HG03354 (cell line): ENCODE measurements around the gene GASK1A.
"Not testable (repeated sequence)": the region's sequence is repeated elsewhere in the genome, so short reads cannot be mapped to it uniquely, and the experiment has no call there.

Source experiments
- ATAC-seq: cut with Tn5 transposase; IDR thresholded peaks from one replicate; pipeline ENCODE4 v1.9.1; 2021; ENCODE audit warnings: mild to moderate bottlenecking; ENCODE audit not compliant: unreplicated experiment, poor library complexity, severe bottlenecking

Gene GASK1A

DNA sequence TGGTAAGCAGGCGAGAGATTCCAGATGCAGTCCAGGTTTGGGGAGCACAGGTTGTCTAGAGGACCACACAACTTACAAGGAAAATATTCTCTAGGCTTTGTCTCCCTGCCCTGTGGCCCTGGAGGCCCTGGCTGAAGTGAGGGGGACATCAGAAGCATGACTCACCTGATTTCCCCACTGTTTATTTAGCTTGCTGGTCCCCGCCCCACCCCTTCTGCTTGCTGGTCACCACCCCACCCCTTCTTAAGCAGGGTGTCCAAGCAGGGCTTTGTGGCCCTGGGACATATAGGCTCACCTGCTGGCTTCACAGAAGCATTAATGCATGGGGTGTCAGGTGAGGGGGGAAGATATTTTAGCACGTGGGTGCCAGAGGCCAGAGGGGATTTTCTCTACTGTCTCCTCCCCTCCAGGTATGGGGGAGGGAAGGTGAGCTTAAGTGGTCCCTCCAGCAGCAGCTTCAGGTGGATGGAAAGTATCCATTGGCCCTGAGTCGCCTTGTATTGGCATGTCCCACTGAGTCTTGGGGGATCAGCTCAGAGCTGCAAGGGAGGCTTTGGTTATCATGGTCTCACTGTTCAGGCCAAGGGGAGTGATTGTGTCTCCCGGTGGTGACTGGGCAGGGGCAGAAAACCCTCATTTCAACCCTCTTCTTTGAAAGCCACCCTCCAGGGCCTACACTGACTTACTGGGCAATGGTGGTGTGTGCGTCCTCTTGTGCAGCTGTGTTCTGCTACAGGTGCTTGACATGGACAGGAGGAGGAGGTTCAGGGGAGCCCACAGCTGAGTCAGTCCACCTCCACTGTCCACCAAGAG, 49.8 kb downstream of the GASK1A start:
- no peak for ATAC-seq

DNA sequence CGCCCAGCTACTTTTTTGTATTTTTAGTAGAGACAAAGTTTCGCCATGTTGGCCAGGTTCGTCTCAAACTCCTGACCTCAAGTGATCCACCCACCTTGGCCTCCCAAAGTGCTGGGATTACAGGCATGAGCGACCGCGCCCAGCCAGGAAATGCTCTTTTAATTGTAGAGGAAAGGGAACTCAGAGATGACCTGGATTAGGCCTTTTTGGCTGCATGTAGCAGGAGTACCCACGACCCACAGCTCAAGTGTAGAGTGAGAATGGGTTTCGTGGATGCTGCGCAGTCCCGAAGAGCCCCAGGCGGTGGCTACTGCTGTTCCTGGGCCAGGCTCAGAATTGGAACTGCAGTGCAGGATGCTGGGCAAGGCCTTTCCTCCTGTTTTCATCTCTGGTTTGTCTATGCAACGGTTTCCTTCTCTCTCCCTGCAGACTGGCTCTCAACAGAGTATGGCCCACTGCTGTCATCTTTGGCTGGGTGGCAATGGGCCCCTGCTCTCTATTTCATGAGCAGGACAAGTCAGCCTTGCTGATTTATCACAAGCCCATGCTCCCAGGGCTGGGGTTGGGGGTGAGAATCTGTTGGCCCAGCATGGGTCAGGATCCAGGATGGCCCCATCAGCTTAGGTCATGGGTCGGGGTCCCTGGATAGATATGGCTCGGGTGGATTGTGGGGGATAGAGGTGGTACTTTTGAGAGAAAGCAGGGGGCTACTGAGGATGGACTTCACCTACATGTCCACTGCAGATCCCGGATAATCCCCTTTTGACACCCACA, 51.2 kb downstream of the GASK1A start:
- no peak for ATAC-seq

DNA sequence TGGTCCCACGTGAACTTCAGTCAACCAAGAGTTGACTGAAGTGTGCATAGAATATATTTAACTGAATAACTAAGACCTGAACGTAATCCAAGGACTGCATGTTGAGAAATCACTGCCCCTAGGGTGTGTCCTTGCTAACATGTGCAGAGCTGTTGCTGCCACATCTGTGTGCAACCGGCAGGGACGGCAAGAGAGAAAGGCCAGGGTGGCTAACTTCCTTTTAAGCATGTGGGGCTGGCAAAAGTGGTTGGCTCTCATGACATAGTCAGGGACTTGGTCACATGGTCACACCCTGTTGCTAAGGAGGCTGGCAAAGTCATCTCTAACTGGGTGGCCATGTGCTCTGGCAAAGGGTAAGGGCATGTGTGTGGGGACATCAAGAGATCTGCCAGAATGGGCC, 52.4 kb downstream of the GASK1A start:
- no peak for ATAC-seq

DNA sequence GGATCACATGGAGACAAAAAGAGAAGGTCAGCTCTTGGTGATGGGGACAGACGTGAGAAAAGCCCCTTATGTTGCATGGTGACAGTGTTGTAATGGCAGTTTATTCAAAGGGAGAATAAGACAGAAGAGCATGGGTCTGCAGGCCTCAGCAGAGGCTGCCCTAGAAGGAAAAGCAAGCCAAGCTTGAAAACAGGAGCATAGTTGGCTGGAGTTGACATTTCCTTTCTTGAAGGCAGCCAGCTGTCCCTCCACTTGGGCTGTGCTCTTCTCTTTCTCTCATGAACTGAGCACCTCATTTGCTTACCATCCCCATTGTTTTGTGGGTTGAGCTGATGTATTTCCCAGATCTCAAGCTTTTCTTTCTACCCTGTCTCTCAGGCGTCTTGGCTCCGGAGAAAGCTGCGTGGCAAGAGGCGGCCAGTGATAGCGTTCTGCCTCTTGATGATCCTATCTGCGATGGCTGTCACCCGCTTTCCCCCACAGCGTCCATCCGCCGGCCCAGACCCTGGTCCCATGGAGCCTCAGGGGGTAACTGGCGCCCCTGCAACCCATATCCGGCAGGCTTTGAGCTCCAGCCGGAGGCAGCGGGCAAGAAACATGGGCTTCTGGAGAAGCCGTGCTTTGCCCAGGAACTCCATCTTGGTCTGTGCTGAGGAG, 52.9 kb downstream of the GASK1A start:
- no peak for ATAC-seq

DNA sequence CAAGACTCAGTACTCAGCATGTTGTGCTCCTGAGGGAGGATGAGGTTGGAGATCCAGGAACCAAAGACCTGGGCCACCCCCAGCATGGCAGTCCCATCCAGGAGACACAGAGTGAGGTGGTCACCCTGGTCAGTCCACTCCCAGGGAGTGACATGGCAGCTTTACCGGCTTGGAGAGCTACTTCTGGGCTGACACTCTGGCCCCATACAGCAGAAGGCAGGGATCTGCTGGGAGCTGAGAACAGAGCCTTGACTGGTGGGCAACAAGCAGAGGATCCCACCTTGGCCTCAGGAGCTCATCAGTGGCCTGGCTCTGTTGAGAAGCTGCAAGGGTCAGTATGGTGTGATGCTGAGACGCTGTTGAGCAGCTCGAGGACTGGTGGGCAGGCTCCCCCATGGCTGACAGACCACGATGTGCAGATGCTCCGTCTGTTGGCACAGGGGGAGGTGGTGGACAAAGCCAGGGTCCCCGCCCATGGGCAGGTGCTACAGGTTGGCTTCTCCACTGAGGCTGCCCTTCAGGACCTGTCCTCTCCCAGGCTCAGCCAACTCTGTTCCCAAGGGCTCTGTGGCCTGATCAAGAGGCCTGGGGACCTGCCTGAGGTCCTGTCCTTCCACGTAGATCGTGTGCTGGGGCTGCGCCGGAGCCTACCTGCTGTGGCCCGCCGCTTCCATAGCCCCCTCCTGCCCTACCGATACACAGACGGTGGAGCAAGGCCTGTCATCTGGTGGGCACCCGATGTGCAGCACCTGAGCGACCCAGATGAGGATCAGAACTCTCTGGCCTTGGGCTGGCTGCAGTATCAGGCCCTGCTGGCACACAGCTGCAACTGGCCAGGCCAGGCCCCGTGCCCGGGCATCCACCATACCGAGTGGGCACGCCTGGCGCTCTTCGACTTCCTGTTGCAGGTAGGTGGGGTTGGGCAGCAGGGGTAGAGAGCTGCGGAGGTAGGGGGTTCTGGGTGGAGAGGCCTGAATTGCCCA, 53.8 kb downstream of the GASK1A start:
- ATAC-seq = no peak

DNA sequence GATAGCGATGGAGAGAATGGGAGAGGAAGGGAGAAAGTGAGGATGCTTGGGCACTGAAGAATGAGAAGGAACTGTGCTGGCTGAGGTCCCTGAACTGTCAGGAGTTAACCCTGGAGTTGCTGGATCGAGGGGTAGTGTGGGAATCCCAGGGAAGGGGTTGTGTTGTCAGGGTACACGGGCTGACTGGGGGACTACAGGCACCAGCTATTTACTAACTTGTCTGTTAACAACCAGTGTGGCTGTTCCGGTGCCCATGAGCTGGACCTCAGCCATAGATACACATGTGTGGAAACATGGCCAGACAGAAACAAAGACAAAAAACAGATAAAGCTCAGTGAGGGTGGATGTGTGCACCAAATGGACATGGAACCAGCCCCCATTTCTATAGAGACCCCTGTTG, 55.1 kb downstream of the GASK1A start:
- no peak for ATAC-seq

DNA sequence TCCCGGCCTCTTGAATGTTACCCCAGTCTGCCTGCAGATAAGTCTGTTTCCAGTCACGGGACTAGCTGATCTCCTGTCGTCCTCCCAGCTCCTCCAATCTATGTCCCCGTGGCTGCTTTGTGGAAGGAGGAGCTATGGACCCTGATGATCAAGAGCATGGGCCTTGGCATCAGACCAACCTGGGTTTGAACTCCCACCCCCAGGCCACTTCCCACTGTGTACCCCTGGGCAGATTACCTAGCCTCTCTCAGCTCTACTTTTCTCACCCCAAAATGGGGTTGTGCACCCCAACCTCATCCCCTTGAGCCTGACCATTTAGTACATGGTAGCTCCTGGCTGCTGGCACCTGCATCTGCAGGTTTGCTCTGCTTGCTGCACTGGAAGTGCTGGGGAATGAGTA, 55.8 kb downstream of the GASK1A start:
- ATAC-seq = no peak

DNA sequence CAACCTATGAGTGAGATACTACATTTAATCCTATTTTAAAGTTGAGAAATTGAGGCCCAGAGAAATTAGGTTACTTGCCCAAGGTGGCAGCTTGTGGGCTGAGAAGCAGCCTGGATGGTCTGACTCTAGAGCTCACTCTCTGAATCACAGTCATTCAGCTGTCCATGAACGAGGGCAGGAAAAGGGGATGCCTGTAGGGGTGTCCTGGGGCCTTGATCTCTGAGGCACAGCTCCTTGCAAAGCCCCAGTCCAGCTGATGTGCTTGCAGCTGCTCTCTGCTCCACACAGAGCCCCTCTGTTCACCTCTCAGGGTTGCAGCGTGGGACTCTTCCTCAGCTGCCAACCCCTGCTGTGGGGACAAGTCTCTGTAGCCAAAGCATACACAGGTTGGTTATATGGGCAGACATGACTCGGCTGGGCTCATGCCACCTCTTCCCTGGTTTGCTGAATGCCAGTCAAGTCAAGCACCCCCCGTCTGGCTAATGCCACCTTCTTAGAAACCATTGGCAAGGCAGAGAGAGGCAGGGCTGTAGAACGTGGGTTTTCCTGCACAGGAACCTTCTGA, 56.8 kb downstream of the GASK1A start:
- no peak for ATAC-seq

DNA sequence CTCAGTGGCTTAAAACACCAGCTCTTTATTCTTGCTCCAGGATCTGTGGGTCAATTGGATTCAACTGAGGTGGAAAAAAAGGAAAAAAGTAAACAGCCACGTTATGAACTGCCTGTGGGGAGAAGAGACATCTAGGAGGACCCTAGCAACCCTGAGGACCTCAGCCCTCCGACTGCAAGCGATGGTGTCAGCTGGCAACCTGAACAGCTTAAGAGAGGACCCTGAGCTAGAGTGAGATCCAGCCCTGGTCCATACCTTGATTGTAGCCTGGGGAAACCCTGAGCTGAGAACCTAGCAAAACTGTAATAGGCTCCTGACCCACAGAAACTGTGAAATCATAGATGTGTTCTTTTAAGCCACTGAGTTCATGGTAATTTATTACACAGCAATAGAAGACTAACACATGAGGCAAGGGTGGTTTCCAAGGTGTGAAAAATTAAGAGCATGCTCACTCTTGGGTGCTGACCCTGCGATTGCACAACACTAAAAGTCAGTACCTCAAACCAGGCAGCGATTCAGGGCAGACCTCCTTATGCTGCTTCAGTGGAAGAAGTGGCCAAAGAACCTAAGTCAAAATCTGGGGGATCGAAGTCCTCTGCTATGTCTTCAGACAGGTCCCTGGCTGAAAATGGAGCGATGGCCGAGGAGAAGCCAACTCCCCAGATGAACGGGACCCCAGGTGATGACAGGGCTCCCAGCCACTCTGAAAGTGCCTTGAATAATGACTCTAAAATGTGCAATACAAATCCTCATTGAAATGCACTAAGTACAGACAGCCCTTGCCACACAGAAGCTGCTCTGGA, 57.7 kb downstream of the GASK1A start:
- ATAC-seq = no peak

DNA sequence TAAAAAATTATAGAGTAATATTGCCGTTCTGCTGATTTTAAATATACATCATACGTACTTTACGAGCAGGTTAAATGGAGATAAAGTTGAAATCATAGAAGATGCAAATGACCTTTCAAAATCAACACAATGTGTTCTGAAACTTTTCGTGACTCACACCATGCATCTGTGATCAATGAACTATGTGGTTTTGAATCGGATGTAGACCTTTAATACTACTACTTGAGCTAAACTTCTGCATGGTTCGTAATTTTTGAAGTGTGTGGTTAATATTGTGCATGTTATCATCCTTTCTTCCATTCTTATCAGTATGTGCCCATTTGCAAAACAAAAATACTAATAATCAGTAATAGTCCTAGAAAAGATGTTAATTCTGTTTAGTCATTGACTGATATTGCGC, 58.9 kb downstream of the GASK1A start:
- ATAC-seq = no peak

DNA sequence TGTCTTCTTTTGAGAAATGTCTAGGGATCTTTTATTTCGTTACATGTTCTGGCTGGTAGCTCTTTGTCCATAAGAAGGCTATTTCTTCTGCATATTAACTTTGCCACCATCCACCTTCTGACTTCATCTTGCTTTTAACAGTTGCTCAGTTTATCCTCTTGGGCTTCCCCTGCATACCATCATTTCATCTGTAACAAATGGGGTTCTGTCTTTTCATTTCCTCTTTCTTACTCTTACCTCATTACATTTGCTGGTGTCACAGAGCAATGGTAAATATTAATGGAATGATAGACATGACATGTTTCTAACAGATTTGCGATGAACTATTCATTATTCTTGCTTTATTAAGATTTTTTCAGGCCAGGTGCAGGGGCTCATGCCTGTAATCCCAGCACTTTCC, 62.4 kb downstream of the GASK1A start:
- ATAC-seq = no peak

DNA sequence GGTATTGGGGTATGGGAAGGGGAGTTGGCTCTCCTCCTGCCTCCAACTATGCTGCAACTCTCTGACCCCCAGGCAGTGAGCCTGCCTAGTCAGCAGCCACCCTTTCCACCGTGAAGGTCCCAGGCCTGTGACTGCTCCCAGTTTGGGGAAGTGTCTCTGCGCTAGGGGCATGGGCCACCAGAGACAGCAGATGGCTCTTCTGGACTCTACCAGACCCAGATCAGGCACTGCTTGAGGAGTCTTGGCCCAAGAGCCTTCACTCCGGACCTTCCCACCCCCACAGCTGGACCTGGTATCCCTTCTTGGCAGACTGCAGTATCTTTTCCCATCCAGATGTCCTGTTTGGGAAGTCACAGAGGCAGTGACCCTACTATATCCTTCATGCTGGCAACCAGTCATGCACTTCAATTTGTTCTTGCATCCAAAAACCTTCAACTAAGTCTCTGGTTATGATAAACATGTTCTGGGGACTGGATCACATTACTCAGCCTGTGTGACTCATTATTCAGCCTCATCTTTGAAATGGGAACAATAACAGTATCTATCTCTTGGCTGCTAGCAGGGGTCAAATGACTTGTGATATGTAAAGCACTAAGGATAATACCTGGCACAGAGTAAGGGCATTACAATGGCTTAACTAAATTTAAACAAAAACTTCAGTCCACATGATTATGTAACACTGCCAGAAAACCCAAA, 64.1 kb downstream of the GASK1A start:
- ATAC-seq = no peak

DNA sequence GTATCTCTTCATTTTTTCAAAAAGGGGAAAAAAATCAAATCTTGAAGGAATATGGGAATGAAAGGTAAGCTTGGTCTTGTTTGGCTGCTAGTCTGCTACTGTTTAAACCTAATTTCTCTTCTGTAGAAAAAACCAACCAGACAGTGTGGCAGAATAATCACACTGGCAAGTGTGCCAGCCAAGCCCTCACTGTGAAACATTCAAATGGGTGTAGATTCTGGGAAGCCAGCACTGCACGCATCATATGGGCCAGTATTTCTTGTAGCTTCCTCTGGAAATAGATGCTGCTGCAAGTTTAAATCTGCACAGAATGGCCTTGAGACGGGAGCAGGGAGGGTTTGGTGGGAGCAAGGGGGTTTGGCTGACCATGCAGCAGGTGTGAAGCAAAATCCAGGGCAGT, 64.7 kb downstream of the GASK1A start:
- no peak for ATAC-seq

DNA sequence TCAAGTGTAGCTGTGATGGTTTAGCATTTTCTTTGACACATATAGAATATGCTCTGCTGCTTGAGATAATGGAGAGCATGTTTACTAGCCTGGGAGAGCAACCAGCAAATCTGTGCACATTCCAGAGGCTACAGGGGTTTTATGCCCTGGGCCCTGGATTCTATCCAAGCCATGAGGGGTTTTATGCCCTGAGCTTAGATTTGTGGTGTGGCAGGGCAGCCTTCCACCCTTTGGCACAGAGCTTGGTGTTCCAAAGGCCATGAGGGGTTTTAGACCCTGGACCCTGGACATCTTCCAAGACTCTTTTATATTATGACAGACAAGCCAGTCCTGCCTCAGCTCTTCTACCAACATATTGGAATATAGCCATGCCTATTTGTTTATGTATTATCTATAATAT, 66.0 kb downstream of the GASK1A start:
- ATAC-seq = not testable (repeated sequence)

DNA sequence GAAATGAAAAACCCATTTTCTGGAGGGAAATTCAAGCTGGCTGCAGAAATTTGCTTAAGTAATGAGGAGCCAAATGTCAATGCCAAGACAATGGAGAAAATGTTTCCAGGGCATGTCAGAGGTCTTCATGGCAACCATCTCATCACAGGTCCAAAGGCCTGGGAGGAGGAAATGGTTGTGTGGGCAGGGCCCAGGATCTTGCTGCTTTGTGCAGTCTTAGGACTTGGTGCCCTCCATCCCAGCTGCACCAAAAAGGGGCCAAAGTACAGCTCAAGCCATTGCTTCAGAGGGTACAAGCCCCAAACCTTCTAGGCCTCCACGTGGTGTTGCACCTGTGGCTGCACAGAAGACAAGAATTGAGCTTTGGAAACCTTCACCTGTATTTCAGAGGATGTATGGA, 67.5 kb downstream of the GASK1A start:
- ATAC-seq = no peak

DNA sequence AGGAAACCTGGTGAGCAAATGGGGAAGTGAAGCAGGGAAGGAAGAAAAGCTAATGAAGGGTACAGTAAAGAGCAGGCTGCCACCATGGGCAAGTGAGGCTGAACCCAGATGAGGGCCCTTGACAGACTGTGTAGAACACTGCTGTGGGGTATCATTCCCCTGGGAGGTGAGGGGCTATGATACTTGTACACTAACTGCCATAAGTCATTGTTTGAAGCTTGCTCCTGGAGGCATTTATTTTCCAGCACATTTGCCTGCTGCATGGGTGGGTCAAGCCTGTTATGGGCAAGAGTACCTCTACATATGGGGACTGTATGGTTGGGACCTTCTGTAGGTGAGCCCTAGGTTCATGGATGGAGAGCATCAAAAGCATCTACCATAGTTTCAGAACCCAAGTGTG, 69.4 kb downstream of the GASK1A start:
- no peak for ATAC-seq

DNA sequence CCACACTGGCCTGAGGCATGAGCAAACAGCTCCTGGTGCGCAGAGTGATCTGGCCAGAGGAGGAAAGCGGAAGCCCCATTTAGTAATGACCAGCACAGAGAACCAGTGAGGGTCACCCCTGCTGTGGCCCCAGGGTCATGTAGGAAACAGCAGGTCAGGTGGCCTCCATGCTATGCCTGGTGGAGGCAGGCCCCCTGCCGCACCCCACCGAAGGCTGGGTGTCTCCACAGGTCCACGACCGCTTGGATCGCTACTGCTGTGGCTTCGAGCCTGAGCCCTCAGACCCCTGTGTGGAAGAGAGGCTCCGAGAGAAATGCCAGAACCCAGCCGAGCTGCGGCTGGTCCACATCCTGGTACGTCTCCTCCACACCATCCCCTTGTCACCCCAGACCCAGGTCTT, 74.2 kb downstream of the GASK1A start:
- no peak for ATAC-seq

DNA sequence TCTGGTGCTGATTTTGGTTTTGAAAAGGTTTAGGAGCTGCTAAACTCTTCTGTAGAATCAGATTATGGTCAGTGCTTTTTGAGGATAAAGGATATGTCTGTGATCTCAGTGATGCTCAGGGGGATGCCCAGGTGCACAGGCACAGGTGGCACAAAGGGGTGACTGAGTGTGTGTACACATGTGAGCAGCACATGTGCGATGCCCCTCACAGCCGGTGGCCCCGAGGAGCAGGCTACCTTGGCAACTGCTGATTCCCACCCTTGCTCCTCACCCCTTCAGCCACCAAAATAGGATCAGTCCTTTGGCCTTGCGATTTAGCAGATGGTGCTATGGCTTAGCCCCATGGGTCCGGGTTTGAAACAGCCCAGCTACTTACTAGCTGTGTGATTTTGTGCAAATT, 75.6 kb downstream of the GASK1A start:
- no peak for ATAC-seq
